ENCODE measurements around the gene SPP1.
"Not testable (repeated sequence)": the region's sequence is repeated elsewhere in the genome, so short reads cannot be mapped to it uniquely, and the experiment has no call there.

- TF ChIP-seq CTCF, POLR2A (IDR thresholded peaks at IDR 0.05): not testable (repeated sequence)
Measured at GRCh38 chr4:87940809-87941208, 34.7 kb upstream of the SPP1 start.
